Brain microvascular endothelial cell (primary cell): ENCODE results near the gene STRN.

Experiments
- DNase-seq: peaks from one replicate; pipeline ENCODE4 v3.0.0-alpha.2; 2020
- H3K27ac ChIP-seq: fragments of 250-450 bp; sonication (Bioruptor Pico); 2 replicates; pipeline ENCODE4 v1.5.1; 2020; ENCODE audit warnings: mild to moderate bottlenecking, moderate library complexity
- H3K27me3 ChIP-seq: fragments of 250-450 bp; sonication (Bioruptor Pico); replicated peaks from 2 replicates; pipeline ENCODE4 v1.5.1; 2020; ENCODE audit warnings: mild to moderate bottlenecking
- H3K36me3 ChIP-seq: fragments of 250-450 bp; sonication (Bioruptor Pico); replicated peaks from 2 replicates; pipeline ENCODE4 v1.5.1; 2020; ENCODE audit warnings: mild to moderate bottlenecking
- H3K4me3 ChIP-seq: 2 replicates; pipeline ENCODE4 v1.5.1; 2011; ENCODE audit warnings: low read depth, mild to moderate bottlenecking, control low read depth, low read length, moderate library complexity
- CTCF ChIP-seq: IDR thresholded peaks from 2 replicates; pipeline ENCODE4 v1.5.1; 2011; ENCODE audit warnings: low read depth, mild to moderate bottlenecking, moderate library complexity, low read length, control low read depth, inconsistent platforms; ENCODE audit errors: missing control alignments
- in situ Hi-C: cut with HindIII; loops from 2 replicates; pipeline ENCODE4 v1.10.0; 2017; ENCODE audit warnings: low sequenced_read_pairs, low pct_ligation_motif_present

Gene STRN

GRCh38 chr2:36966370-36967235 is at the start of gene STRN:
Gene STRN (minus strand): TSS chr2:36966536. CDS start chr2:36966463, 73 bp downstream.
- TF ChIP-seq CTCF, result no peak
- Histone ChIP-seq H3K36me3 (no peaks in the 10 kb centered on the region), H3K27me3 (no peaks in the 10 kb centered on the region), H3K4me3 (peak within 1 kb of the TSS; percentile 87), H3K27ac (peak within 1 kb of the TSS; percentile 68)
- in situ Hi-C loops, result no loop called here
- DNase-seq, result peak; percentile 92

- no peak for TF ChIP-seq CTCF
- H3K27me3 ChIP-seq, result no peaks in the 10 kb centered on the region
- no peak overlapping the region for H3K4me3 ChIP-seq
- H3K27ac ChIP-seq, result no peak overlapping the region
- no peak for DNase-seq
- in situ Hi-C loops, result no loop called here
- peaks cover 19% of the 10 kb centered on the region for H3K36me3 ChIP-seq
These were observed 46.9 kb upstream of the STRN start for GRCh38 chr2:37013315-37013641.

- in situ Hi-C loops, result no loop called here
- no peak for TF ChIP-seq CTCF
- no peaks in the 10 kb centered on the region for H3K27me3 ChIP-seq
- H3K27ac ChIP-seq, result no peak overlapping the region
- peaks cover 25% of the 10 kb centered on the region for H3K36me3 ChIP-seq
- DNase-seq, result no peak
- no peak overlapping the region for H3K4me3 ChIP-seq
These were observed 44.8 kb upstream of the STRN start for GRCh38 chr2:37011130-37011529.

GRCh38 chr2:37005118-37005868 is 39.0 kb upstream of the STRN start:
- no peak overlapping the region for H3K27ac ChIP-seq
- H3K27me3 ChIP-seq, result no peaks in the 10 kb centered on the region
- in situ Hi-C loops, result no loop called here
- DNase-seq, result no peak
- peaks cover 33% of the 10 kb centered on the region for H3K36me3 ChIP-seq
- TF ChIP-seq CTCF, result peak; percentile 54
- no peak overlapping the region for H3K4me3 ChIP-seq

- peak overlapping the region; percentile 70 for H3K27ac ChIP-seq
- DNase-seq, result no peak
- no peaks in the 10 kb centered on the region for H3K27me3 ChIP-seq
- H3K36me3 ChIP-seq, result peaks cover 25% of the 10 kb centered on the region
- H3K4me3 ChIP-seq, result no peak overlapping the region
- in situ Hi-C loops, result no loop called here
- no peak for TF ChIP-seq CTCF
These were observed 34.7 kb upstream of the STRN start for GRCh38 chr2:37000988-37001556.
